Ureter (tissue), 1 donor: Measurements from ENCODE around the gene SLC13A1. TPM values are rescaled to one million over a fixed set of nuclear protein-coding genes. Genes with fewer than 3 reads are reported as not detected.
"Not testable (repeated sequence)": the region's sequence is repeated elsewhere in the genome, so short reads cannot be mapped to it uniquely, and the experiment has no call there.

Source experiments
- DNase-seq: peaks from one replicate; pipeline ENCODE4 v3.0.0-alpha.2; 2020; ENCODE audit warnings: low spot score
- total RNA-seq: library from RNA; stranded (reverse); gene quantifications from one replicate; pipeline ENCODE4 v1.2.4, GENCODE V29; 2023
- donor health status: DM: yes; HTN: yes; CAD: no.

Gene SLC13A1, protein sequence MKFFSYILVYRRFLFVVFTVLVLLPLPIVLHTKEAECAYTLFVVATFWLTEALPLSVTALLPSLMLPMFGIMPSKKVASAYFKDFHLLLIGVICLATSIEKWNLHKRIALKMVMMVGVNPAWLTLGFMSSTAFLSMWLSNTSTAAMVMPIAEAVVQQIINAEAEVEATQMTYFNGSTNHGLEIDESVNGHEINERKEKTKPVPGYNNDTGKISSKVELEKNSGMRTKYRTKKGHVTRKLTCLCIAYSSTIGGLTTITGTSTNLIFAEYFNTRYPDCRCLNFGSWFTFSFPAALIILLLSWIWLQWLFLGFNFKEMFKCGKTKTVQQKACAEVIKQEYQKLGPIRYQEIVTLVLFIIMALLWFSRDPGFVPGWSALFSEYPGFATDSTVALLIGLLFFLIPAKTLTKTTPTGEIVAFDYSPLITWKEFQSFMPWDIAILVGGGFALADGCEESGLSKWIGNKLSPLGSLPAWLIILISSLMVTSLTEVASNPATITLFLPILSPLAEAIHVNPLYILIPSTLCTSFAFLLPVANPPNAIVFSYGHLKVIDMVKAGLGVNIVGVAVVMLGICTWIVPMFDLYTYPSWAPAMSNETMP
- total RNA-seq = not detected

DNA sequence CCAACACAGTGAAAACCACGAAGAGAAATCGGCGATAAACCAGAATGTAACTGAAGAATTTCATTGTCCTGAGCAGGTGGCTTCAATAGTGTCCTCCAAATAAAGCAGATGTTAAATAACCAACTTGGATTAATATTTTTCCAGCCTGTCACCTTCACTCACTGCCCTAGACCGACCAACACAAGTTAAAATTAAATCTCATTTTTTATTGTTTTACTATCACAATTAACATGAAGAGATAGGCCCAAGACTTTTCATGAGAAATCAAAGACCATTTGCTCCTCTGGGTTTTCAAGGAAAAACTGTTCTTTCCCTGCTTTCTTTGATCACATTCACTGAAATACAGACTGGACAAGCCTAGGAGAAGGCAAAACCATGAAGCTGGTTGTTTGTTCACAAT, at the start of gene SLC13A1:
Gene SLC13A1 (minus strand): TSS at position 87 of the 400 bp plus-strand sequence. CDS start 23 bp downstream, at position 64.
- no peak for DNase-seq

DNA sequence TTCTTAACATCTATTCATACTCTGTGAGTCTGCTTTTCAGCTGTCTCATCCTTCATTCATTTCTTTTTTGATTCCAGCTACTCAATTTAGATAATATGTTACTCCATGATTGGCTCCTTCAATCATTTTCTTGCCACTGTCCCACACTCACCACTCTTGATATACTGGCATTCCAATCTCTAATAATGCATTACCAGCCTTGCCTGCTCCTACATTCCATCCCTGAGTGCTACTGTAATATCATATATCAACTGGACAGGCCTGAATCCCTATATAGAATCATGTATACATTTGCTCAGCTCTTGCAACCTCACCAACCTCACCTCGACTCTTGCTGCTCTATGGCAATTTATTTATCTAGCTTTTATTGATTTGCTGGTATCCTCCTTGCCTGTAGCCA, 45.0 kb upstream of the SLC13A1 start:
- DNase-seq = no peak

DNA sequence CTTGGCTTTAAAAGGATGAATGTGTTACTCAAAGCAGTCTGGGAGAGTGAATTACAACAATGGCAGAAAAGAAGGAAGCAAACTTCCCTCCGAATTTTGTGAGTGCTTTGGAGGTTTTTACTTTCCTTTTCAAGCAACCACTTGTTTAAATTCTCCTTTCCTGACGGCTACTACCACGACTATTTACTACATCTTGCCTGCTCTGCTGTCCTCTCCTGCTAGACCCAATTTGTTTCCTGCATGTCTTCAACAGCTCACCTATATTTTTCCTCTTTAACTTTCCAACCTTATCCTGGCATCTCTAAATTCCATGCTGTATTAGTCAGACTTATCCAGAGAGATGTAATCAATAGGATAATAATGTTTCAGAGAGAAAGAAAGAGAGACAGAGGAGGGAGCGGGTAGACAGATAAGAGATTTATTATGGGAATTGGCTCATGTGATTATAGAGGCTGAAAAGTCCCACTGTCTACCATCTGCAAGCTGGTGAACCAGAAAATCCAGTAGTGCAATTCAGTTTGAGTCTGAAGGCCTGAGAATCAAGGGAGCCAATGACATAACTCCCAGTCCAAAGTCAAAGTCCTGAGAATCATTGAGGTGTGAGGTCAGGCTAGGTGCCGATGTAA, 42.8 kb upstream of the SLC13A1 start:
- DNase-seq = no peak

DNA sequence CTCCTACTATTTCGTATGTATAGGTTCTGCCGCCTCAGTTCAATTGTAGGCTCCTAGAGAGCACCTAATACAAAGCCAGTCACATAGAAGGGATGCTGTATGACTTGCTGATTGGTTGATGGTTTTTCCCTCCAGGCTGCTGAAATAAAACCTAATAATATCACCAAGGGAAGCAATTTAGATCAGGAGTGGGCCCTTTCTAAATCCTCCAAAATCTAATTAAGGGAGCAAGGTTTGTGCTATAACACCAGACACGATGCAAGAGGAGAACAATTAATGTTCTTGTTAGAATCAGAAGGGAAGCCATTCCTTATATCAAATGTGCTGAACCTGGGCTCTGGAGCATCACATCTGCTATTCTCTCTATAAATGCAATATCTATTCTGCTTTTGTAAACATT, 42.0 kb upstream of the SLC13A1 start:
- no peak for DNase-seq

DNA sequence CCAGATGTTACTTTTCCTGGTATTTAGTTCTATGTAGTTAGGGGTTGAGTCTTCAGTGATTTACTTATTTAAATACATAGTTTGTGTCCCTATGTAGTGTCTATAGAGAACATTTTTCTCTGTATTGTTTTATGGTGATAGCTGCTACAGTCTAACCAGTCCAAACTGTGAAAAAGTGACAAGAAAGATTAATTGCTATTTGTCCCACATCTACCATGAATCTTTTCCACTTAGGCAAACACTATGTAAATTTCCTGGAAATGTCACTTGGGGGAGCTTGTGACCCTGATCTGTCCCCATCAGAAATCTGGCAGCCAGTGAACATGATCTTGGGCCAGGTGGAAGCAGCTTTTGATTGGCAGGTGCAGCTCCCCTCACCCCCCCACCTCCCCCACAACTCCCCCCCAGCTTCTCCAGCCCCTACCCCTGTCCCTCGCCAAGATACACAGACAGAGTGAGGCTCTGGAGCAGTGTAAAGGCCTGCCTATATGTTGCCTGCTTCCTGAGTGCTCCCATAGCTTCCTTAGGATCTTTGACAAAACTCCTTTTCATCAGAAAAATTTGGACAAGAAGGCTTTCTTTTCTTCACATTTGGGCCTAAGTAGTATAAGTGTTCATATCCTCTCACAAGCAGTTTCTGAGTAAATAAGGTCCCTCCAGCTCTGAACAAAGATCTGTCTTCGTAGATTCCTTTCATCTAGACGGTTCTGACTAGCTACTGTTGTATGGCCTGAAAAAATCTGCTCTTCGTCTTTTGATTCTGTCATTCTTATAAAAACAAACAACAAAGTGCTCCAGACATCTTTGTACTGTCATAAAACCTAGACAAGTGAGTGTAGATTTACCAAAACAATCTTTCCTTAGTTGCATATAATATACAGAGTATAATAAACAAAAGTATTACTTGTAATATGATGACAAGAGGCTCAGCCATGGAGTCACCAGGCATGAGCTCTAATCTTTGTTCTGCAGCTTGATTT, 31.5 kb upstream of the SLC13A1 start:
- DNase-seq = no peak

DNA sequence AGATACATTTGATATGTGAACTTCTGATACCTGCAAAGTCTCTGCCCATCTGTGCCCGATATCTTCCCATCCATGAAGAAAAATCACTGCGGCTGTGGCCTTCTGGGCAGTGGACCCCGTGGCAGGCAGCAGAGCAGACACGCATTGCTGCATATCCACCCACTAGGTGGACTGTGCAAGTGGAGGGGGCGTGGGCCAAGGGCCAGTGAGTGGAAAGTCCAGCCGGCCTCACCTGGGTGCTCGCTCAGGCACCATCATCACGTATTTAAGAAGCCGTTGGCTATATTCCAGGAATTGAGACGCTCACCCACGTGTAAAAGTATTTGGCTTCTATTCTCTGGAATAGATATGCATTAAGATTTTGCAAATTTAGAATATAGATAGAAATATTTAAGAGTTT, 30.8 kb upstream of the SLC13A1 start:
- DNase-seq = no peak

DNA sequence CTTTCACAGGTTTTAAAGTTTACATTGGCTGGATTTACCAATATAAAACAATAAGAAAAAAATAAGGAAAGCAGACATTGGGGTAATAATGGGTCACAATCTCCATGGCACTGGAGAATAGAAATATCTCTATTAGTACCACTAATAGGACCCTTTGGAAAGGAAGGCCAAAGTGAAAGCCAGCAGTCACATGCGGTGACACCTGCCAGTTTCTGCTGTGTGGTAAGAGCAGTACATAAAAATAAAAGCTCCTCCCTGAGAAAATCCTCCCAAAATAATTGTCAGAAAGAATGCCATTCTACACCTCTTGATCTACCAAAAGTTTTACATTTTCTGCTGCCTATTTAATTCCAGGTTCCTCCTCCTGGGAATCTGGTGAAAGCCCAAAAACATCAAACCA, 30.4 kb upstream of the SLC13A1 start:
- DNase-seq = no peak

DNA sequence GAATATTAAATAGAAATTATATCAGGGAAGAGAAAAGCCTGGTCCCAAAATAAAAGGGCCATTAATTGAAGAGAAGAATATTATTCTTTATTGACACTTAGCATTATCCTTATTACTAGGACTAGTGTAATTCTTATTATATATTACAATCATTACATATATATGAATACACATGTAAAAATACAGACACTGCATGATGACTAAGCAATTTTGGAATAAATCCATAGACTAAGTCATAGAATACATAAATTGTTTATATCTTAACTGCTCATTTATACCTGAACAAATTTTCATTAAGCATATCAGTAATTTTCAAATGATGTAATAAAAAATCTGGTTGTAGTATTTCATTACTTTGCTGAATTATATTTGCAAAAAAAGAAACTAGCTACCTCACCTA, 29.7 kb upstream of the SLC13A1 start:
- no peak for DNase-seq

DNA sequence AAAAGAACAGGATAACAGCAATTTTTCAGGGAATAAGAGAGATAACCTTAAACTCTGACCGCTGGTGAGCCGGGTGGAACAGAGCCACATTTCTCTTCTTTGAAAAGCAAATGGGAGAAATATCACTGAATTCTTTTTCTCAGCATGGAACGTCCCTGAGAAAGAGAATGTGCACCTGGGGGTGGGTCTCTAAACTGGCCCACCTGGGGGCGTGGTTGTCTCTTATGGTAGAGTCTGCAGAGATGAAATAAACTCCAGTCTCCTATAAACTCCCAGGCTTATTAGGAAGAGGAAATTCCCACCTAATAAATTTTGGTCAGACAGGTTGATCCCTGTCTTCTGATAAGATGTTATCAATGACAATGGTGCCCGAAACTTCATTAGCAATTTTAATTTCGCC, 27.9 kb upstream of the SLC13A1 start:
- not testable (repeated sequence) for DNase-seq

DNA sequence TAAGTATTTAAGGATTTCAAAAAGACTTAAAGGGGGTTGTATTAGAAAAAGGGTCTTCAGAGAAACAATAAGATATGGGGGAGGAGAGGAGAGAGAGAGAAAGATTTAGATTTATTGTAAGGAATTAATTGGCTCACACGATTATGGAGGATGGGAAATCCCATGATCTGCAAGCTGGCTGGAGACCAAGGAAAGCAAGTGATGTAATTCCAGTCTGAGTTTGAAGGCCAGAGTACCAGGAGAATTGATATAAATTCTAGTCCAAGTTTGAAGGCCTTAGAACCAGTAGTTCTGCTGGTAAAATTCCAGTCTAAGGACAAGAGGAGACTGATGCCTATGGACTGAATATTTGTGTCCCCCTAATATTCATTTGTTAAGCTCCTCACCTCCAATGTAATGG, 20.6 kb upstream of the SLC13A1 start:
- no peak for DNase-seq

DNA sequence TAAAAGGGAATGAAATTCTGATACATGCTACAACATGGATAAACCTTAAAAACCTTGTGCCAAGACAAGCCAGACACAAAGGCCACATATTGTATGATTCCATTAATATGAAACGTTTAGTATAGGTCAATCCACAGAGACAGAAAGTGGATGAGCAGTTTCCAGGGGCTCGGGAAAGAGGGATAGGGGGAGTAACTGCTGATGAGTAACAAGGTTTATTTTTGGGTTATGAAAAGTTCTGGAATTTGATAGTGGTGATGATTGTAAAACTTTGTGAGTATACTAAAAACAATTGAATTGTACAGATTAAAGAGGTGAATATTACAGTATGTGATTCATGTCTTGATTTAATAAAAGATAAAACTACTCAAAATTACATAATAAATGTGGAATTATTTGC, 19.1 kb upstream of the SLC13A1 start:
- no peak for DNase-seq

DNA sequence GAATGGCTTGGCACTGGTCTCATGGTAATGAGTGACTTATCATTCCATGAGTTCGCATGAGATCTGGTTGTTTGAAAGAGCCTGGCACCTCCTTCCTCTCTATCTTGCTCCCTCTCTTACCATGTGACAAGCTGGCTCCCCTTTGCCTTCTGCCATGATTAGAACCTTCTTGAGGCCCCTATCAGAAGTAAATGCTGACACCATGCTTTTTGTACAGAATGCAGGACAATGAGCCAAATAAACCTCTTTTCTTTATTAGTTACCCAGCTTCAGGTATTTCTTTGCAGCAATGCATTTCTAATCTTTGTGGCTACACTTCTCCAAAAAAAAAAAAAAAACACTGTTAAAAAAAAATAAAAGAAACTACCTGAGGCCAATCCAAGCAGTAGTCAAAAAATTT, 17.1 kb upstream of the SLC13A1 start:
- DNase-seq = no peak

DNA sequence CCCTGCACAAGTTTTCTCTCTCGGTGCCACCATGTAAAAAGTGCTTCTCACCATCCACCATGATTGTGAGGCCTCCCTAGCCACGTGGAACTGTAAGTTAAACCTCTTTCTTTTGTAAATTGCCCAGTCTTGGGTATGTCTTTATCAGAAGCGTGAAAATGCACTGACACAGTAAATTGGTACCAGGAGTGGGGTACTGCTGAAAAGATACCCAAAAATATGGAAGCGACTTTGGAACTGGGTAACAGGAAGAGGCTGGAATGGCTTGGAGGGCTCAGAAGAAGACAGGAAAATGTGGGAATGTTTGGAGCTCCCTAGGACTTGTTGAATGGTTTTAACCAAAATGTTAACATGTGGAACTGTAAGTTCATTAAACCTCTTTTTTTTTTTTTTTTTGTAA, 15.6 kb upstream of the SLC13A1 start:
- no peak for DNase-seq

DNA sequence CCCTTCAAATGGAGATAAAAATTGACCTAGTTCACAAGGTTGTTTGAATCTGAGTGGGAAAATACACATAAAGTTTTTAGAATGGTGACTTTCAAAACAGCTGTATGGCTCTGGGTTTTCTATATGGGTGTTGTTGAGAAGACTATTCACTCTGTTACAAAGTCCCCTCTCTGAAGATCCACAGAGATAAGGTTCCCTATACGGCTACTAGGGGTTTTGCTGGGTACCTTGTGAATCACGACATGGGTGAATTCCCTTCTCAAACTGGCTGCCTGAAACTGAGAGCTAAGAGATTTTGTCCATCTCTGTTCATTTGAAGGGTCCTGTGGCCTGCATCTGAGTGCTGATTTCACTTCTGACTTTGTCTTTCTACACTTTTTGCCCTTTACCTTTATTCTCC, 11.8 kb upstream of the SLC13A1 start:
- no peak for DNase-seq

DNA sequence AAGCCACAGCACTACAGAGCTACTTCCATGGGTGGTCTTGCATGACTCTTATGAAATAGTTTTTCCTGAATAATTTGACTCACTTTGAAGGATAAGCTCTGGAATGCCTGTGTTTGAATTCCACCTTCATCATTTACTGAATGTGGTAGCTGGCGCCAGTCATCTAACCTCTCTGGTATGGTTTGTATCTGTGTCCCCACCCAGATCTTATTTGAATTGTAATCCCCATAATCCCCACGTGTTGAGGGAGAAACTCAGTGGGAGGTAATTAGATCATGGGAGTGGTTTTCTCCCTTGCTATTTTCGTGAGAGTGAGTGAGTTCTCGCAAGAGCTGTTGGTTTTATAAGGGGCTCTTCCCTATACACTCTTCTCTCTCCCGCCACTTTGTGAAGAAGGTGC, 11.2 kb upstream of the SLC13A1 start:
- no peak for DNase-seq

DNA sequence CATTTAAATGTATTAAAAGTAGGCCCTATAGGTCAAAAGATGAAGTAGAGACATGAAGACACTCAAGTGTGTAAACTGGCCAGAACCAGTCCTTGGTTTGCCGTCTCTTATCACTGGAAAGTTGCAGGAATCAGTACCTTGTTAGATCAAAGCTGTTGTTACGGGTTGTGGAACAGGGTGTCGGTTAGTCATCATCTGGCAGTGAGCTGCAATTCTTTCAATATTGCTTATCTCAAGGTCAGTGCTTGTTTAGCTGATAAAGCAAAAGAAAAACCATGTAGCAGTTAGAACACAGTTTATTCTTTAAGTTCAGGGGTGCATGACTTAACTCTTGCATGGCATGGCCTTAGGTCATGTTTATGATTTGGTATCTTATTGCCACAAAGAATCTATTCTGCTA, 10.0 kb upstream of the SLC13A1 start:
- no peak for DNase-seq

DNA sequence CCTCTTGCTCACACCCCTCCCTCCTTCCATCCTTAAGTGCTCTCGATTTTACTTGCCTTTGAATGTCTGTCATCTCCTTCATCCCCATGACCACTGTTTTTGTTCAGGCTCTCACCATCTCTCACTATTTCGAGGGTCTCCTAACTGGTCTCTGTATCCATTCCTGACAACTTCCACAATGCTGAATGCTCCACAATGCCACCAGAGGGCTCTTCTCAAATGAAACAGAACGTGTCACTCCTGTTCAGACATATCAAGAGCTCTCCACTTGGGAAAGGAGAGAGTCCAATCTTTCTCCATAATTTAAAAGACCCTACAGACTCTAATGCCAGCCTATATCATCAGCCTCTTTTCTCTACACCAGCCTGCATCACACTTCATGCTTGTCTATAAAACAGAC, 9.0 kb upstream of the SLC13A1 start:
- no peak for DNase-seq

DNA sequence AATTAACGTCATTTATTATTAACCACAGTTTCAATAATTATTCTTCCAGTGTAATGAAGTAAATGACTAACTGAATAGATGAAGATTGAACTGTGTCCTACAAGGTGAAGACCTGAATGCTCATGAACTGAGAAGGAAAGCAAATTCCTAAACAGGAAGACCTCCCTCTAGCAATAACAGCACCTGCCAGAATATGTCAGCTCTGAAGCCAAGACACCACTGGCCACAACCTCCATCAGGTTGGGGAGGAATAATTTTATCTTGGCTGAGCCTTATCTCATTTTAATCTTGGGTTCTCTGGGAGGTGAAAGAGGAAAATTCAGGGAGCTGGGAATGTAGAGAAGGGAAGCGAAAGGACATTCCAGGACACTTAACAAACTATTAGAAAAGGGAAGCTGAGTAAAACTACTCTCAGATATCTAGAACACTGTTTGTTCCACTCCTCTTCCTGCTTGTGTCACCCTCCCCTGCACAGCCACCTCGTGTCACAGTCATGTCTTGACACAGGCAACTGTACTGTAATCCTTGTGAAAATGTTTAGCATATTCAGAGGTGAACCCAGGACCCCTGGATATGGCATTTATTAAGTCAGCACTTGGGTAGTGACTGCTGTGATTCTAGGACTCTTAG, 4.6 kb upstream of the SLC13A1 start:
- DNase-seq = no peak

DNA sequence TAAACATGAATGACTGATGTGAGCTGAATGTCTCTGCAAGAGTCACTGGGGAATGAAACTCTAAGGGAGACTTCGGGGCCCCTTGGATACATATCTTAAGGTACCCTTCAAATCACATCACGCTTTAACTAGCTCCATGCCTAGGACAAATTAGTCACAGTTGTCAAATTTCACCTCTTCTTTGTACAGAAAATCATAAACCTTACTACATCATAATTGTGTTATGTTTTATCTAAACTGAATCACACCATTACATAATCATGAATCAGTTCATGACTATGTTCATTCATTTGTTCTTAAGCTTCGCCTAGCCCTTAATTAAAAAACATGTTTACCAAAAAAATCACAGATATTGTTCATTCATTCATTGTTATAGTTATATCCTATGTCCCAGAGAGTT, 2.1 kb upstream of the SLC13A1 start:
- DNase-seq = no peak

DNA sequence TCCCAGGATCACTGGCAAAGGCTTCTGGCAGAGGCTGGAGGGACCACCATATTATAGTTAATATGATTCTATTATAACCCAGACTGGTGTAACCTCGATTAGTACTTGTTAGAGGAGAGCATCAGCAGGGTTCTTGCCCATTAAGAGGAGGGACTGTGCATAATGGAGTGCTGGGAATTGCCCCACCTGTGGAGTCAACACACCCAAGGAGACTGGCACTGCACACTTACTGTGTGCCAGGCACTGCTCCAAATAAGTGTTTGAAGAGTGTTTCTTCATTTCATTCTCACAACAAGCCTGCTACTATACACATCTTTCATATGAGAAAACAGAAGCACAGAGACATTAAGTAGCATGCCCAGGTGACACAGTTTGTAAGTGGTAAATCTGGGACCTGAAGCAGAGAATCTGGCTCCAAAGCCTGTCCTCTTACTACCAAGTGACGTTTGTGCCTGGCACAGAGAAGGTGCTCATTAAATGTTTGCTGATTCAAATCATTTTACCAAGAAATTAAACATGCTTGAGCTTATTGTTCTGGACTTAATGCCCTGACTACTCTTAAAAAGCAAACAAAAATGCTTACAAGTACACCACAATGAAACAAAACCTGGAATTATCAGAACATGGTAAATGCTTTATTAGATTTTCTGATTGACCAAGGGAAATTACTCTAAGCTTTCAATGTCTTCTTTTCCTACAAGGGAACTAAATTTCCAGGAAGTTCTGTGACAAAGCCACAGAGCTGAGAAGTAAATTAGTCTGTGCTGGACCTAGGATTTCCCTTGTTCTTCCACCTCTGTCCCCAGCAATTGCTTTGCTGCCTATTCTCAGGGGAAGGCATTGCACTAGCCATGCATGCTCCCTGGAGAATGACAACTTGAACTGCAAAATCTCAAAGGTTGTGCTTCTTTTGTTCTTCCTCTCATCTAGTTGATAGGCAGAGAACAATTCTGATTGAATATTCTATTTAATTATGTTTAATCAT, 809 bp downstream of the SLC13A1 start:
- DNase-seq = no peak
